SK-N-SH treated with all-trans-retinoic acid at 6 μM for 48 hours (cell line): ENCODE results near the gene FMO4.
"Not testable (repeated sequence)": the region's sequence is repeated elsewhere in the genome, so short reads cannot be mapped to it uniquely, and the experiment has no call there.

Source experiments
- RARB ChIP-seq: fragments of 250-450 bp; sonication (Bioruptor Pico); IDR thresholded peaks from 2 replicates; pipeline ENCODE4 v1.8.0; 2021; ENCODE audit warnings: mild to moderate bottlenecking, moderate library complexity
- ZNF565 ChIP-seq: fragments of 450-650 bp; formaldehyde crosslinking; conservative IDR thresholded peaks from 2 replicates; pipeline ENCODE4 v1.5.0; 2020; ENCODE audit warnings: low read depth, mild to moderate bottlenecking, moderate library complexity

GRCh38 chr1:171390740-171391139 lies 76.8 kb downstream of the FMO4 start:
- TF ChIP-seq RARB, ZNF565 (CRISPR knock-in tag): not testable (repeated sequence)
